Measurements from ENCODE around the gene OR10A2. TPM values are rescaled to one million over a fixed set of nuclear protein-coding genes. Genes with fewer than 3 reads are reported as not detected.
"Not testable (repeated sequence)": the region's sequence is repeated elsewhere in the genome, so short reads cannot be mapped to it uniquely, and the experiment has no call there.

The OR10A2 gene
- total RNA-seq, 1 experiment from 2014 or later: not detected

- peaks cover 10% of the 10 kb centered on the region for H3K27me3 Mint-ChIP-seq (ENCODE audit: unreplicated experiment)
- no peaks in the 10 kb centered on the region for H3K36me3 Mint-ChIP-seq (ENCODE audit: insufficient read depth, unreplicated experiment)
- intact Hi-C loops (cut with micrococcal nuclease; ENCODE audit: unreplicated experiment): no loop called here
- no peak overlapping the region for H3K4me3 Mint-ChIP-seq (ENCODE audit: low read depth, unreplicated experiment)
- H3K27ac Mint-ChIP-seq (ENCODE audit: unreplicated experiment): no peak overlapping the region
- CTCF ChIA-PET: no interaction called here
- no TSS peak for BruUV-seq (replicated peaks)
- TF ChIP-seq CTCF (IDR thresholded peaks at IDR 0.05; ENCODE audit: unreplicated experiment): no peak
- H3K4me1 Mint-ChIP-seq (ENCODE audit: low read depth, unreplicated experiment): no peaks in the 10 kb centered on the region
- H3K9me3 Mint-ChIP-seq (ENCODE audit: low read depth, unreplicated experiment): peaks cover 19% of the 10 kb centered on the region
- no peak for DNase-seq
These were observed 12.3 kb upstream of the OR10A2 start for GRCh38 chr11:6850526-6850925.

GRCh38 chr11:6854801-6855200 is 8.1 kb upstream of the OR10A2 start:
- H3K27ac Mint-ChIP-seq (ENCODE audit: unreplicated experiment); H3K36me3 Mint-ChIP-seq (ENCODE audit: insufficient read depth, unreplicated experiment); DNase-seq; CTCF ChIA-PET; H3K4me1 Mint-ChIP-seq (ENCODE audit: low read depth, unreplicated experiment); BruUV-seq (replicated peaks); H3K27me3 Mint-ChIP-seq (ENCODE audit: unreplicated experiment); intact Hi-C loops (cut with micrococcal nuclease; ENCODE audit: unreplicated experiment); H3K4me3 Mint-ChIP-seq (ENCODE audit: low read depth, unreplicated experiment): not testable (repeated sequence)
- peaks cover 11% of the 10 kb centered on the region for H3K9me3 Mint-ChIP-seq (ENCODE audit: low read depth, unreplicated experiment)

GRCh38 chr11:6855971-6856541 is 6.8 kb upstream of the OR10A2 start:
- Mint-ChIP-seq H3K27me3 (ENCODE audit: unreplicated experiment) (no peaks in the 10 kb centered on the region), H3K4me3 (ENCODE audit: low read depth, unreplicated experiment) (no peak overlapping the region), H3K9me3 (ENCODE audit: low read depth, unreplicated experiment) (peaks cover 6% of the 10 kb centered on the region), H3K4me1 (ENCODE audit: low read depth, unreplicated experiment) (no peaks in the 10 kb centered on the region), H3K36me3 (ENCODE audit: insufficient read depth, unreplicated experiment) (no peaks in the 10 kb centered on the region), H3K27ac (ENCODE audit: unreplicated experiment) (no peak overlapping the region)
- BruUV-seq (replicated peaks): no TSS peak
- no peak for TF ChIP-seq CTCF (IDR thresholded peaks at IDR 0.05; ENCODE audit: unreplicated experiment)
- intact Hi-C loops (cut with micrococcal nuclease; ENCODE audit: unreplicated experiment): no loop called here
- peak; percentile 3 for DNase-seq
- CTCF ChIA-PET: no interaction called here

- intact Hi-C loops (cut with micrococcal nuclease; ENCODE audit: unreplicated experiment): no loop called here
- no peaks in the 10 kb centered on the region for H3K27me3 Mint-ChIP-seq (ENCODE audit: unreplicated experiment)
- BruUV-seq (replicated peaks): no TSS peak
- H3K4me1 Mint-ChIP-seq (ENCODE audit: low read depth, unreplicated experiment): no peaks in the 10 kb centered on the region
- peaks cover 3% of the 10 kb centered on the region for H3K9me3 Mint-ChIP-seq (ENCODE audit: low read depth, unreplicated experiment)
- H3K4me3 Mint-ChIP-seq (ENCODE audit: low read depth, unreplicated experiment): no peak overlapping the region
- DNase-seq: no peak
- no peak overlapping the region for H3K27ac Mint-ChIP-seq (ENCODE audit: unreplicated experiment)
- H3K36me3 Mint-ChIP-seq (ENCODE audit: insufficient read depth, unreplicated experiment): no peaks in the 10 kb centered on the region
- CTCF ChIA-PET: no interaction called here
- no peak for TF ChIP-seq CTCF (IDR thresholded peaks at IDR 0.05; ENCODE audit: unreplicated experiment)
These were observed 6.0 kb upstream of the OR10A2 start for GRCh38 chr11:6856871-6857270.

- DNase-seq: no peak
- no peak for TF ChIP-seq CTCF (IDR thresholded peaks at IDR 0.05; ENCODE audit: unreplicated experiment)
These were observed 1.6 kb downstream of the OR10A2 start for GRCh38 chr11:6864438-6864837.

More at GRCh38 chr11:6864438-6864837, 1.6 kb downstream of the OR10A2 start:
- no peak overlapping the region for H3K4me3 Mint-ChIP-seq (ENCODE audit: low read depth, unreplicated experiment)
- H3K4me1 Mint-ChIP-seq (ENCODE audit: low read depth, unreplicated experiment): no peaks in the 10 kb centered on the region
- no peaks in the 10 kb centered on the region for H3K27me3 Mint-ChIP-seq (ENCODE audit: unreplicated experiment)
- no peak overlapping the region for H3K27ac Mint-ChIP-seq (ENCODE audit: unreplicated experiment)
- H3K36me3 Mint-ChIP-seq (ENCODE audit: insufficient read depth, unreplicated experiment): no peaks in the 10 kb centered on the region
- BruUV-seq (replicated peaks): no TSS peak
- no peaks in the 10 kb centered on the region for H3K9me3 Mint-ChIP-seq (ENCODE audit: low read depth, unreplicated experiment)
- CTCF ChIA-PET: no interaction called here
- intact Hi-C loops (cut with micrococcal nuclease; ENCODE audit: unreplicated experiment): no loop called here

Measured in Calu3 (cell line).